Astrocyte of the cerebellum (primary cell): ENCODE measurements around the gene RREB1.

Experiments used
- DNase-seq: peaks from one replicate; pipeline ENCODE4 v3.0.0-alpha.2; 2011; ENCODE audit warnings: low read depth
- H3K4me3 ChIP-seq: 2 replicates; pipeline ENCODE4 v1.5.1; 2011; ENCODE audit warnings: mild to moderate bottlenecking, low read depth, low read length, moderate library complexity
- CTCF ChIP-seq: IDR thresholded peaks from 2 replicates; pipeline ENCODE4 v1.5.1; 2012; ENCODE audit warnings: low read length, low read depth, moderate library complexity, mild to moderate bottlenecking; ENCODE audit errors: missing control alignments
- in situ Hi-C: cut with HindIII; loops from 2 replicates; pipeline ENCODE4 v1.10.0; 2017; ENCODE audit warnings: low sequenced_read_pairs

The RREB1 gene

GRCh38 chr6:7129784-7130569 is 22.2 kb downstream of the RREB1 start:
- in situ Hi-C loops, result no loop called here
- H3K4me3 ChIP-seq, result no peak overlapping the region
- DNase-seq, result no peak
- TF ChIP-seq CTCF, result no peak

- in situ Hi-C loops, result no loop called here
- no peak for DNase-seq
- TF ChIP-seq CTCF, result no peak
- H3K4me3 ChIP-seq, result no peak overlapping the region
Measured at GRCh38 chr6:7131390-7131789, 23.6 kb downstream of the RREB1 start.

- in situ Hi-C loops, result no loop called here
- no peak for DNase-seq
- no peak overlapping the region for H3K4me3 ChIP-seq
- no peak for TF ChIP-seq CTCF
Measured at GRCh38 chr6:7132398-7133035, 24.8 kb downstream of the RREB1 start.

GRCh38 chr6:7134999-7135745 is 27.4 kb downstream of the RREB1 start:
- no peak for DNase-seq
- H3K4me3 ChIP-seq, result no peak overlapping the region
- no peak for TF ChIP-seq CTCF
- in situ Hi-C loops, result no loop called here

- DNase-seq, result no peak
- H3K4me3 ChIP-seq, result no peak overlapping the region
- in situ Hi-C loops, result no loop called here
- no peak for TF ChIP-seq CTCF
Measured at GRCh38 chr6:7135755-7136154, 28.0 kb downstream of the RREB1 start.

- TF ChIP-seq CTCF, result no peak
- H3K4me3 ChIP-seq, result no peak overlapping the region
- DNase-seq, result no peak
- in situ Hi-C loops, result no loop called here
Measured at GRCh38 chr6:7136859-7137334, 29.1 kb downstream of the RREB1 start.
